Gastrocnemius medialis (tissue), 4 donors: ENCODE results near the gene HTR5A. TPM values are rescaled to one million over a fixed set of nuclear protein-coding genes. Genes with fewer than 3 reads are reported as not detected.

ENCODE experiments used
- ATAC-seq, 2 donors: fragments of 150-250 bp; one replicate each; pipeline ENCODE4 v1.9.1; 2016
- DNase-seq, 2 donors: peaks; one replicate each; pipeline ENCODE4 v3.0.0-alpha.2; 2019
- H3K27ac ChIP-seq, 4 donors: fragments of 200-600 bp; sonication (generic); 1 replicate in 1 of 4; 2 replicates in 3 of 4; pipeline ENCODE4 v1.5.1; 2016 to 2018; ENCODE audit warnings: mild to moderate bottlenecking in 2 of 4, moderate library complexity in 1 of 4
- H3K27me3 ChIP-seq, 3 donors: fragments of 200-600 bp; sonication (generic) in 2 of 3; 1 replicate in 1 of 3; 2 replicates in 2 of 3; pipeline versions ENCODE4 v1.5.1 to v1.6.0; 2016 to 2019; ENCODE audit warnings: mild to moderate bottlenecking in 1 of 3, moderate library complexity in 1 of 3
- H3K36me3 ChIP-seq, 2 donors: fragments of 200-600 bp; sonication (generic) in 1 of 2; one replicate each; pipeline ENCODE4 v1.5.1; 2017 to 2018
- H3K4me1 ChIP-seq, 2 donors: fragments of 200-600 bp; sonication (generic) in 1 of 2; one replicate each; pipeline ENCODE4 v1.5.1; 2016 to 2017; ENCODE audit warnings: mild to moderate bottlenecking in 2 of 2
- H3K4me3 ChIP-seq, 4 donors: fragments of 200-600 bp; sonication (generic) in 3 of 4; 1 replicate in 1 of 4; 2 replicates in 3 of 4; pipeline ENCODE4 v1.5.1; 2016 to 2019; ENCODE audit warnings: mild to moderate bottlenecking in 2 of 4
- H3K9me3 ChIP-seq, 3 donors: fragments of 200-600 bp; sonication (generic) in 2 of 3; 1 replicate in 1 of 3; 2 replicates in 2 of 3; pipeline ENCODE4 v1.5.1; 2016 to 2019
- CTCF ChIP-seq, 5 experiments: fragments of 450-650 bp in 3 of 5; fragments of 200-600 bp in 2 of 5; sonication (generic) in 2 of 5; IDR thresholded peaks in 4 of 5; conservative IDR thresholded peaks in 1 of 5; 1 replicate in 4 of 5; 2 replicates in 1 of 5; pipeline ENCODE4 v1.5.1; 2016 to 2019; ENCODE audit warnings: antibody characterized with exemption in 5 of 5, mild to moderate bottlenecking in 3 of 5, moderate library complexity in 3 of 5
- POLR2A ChIP-seq, 2 donors: fragments of 450-650 bp; IDR thresholded peaks; one replicate each; pipeline ENCODE4 v1.6.1; 2017; ENCODE audit warnings: antibody characterized with exemption in 2 of 2, mild to moderate bottlenecking in 2 of 2, moderate library complexity in 2 of 2
- in situ Hi-C, 4 donors: fragments of 200-750 bp; cut with MboI; loops; one replicate each; pipeline versions ENCODE4 v1.15.0 to v1.8.0; 2017; ENCODE audit warnings: low sequenced_read_pairs in 4 of 4
- intact Hi-C: fragments of 100-400 bp; cut with DNase I; formaldehyde crosslinking; loops from one replicate; pipeline ENCODE4 v1.15.1; 2023; ENCODE audit warnings: low total_unique reads
- total RNA-seq, 4 donors: library from RNA; depleted of rRNA; stranded (reverse); fragments of >200 nt; gene quantifications; one replicate each; pipeline versions ENCODE4 v1.1.0 to v1.2.3, GENCODE V29; 2016

The HTR5A gene
- total RNA-seq, 4 donors from 2014 or later, result not detected

DNA sequence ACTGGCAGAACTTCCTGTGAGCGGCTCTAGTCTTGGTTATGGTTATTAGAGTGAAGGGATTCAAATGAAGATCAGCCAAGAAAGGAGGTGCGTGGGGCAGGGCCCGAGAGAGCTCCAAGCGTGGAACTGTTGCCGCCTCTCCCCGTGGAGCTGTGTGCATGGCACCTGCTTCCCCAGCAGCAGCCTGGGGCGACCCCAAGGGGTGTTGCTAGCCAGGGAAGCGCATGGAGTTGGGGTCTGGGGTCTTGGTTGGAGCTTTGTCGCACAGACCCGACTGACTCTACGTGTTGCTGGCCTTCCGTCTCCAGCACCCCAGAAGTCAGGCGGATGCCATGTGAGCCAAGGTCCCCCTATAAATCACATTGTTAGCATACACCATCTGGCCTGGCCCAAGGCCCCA, 61.0 kb downstream of the HTR5A start:
- no peak for DNase-seq
- no peak overlapping the region for H3K27ac ChIP-seq
- no peak for ATAC-seq
- intact Hi-C loops (no loop called here), in situ Hi-C loops (no loop called here)
- no peaks in the 10 kb centered on the region for H3K36me3 ChIP-seq
- H3K4me1 ChIP-seq, result no peaks in the 10 kb centered on the region
- TF ChIP-seq CTCF (IDR thresholded peaks at IDR 0.05 in 4 of 5, conservative IDR thresholded peaks at IDR 0.05 in 1 of 5) (no peak), POLR2A (IDR thresholded peaks at IDR 0.05) (no peak)
- H3K27me3 ChIP-seq, result no peaks in the 10 kb centered on the region
- H3K4me3 ChIP-seq, result no peak overlapping the region
- H3K9me3 ChIP-seq, result no peaks in the 10 kb centered on the region

GRCh38 chr7:155132431-155132830, 62.3 kb downstream of the HTR5A start:
- H3K4me1 ChIP-seq, result no peaks in the 10 kb centered on the region
- DNase-seq, result no peak
- no peaks in the 10 kb centered on the region for H3K36me3 ChIP-seq
- no peaks in the 10 kb centered on the region for H3K9me3 ChIP-seq
- intact Hi-C loops, result no loop called here
- no peaks in the 10 kb centered on the region for H3K27me3 ChIP-seq
- in situ Hi-C loops, result no loop called here
- TF ChIP-seq CTCF (IDR thresholded peaks at IDR 0.05 in 4 of 5, conservative IDR thresholded peaks at IDR 0.05 in 1 of 5) (no peak), POLR2A (IDR thresholded peaks at IDR 0.05) (no peak)
- no peak for ATAC-seq
- H3K27ac ChIP-seq, result no peak overlapping the region
- H3K4me3 ChIP-seq, result no peak overlapping the region

DNA sequence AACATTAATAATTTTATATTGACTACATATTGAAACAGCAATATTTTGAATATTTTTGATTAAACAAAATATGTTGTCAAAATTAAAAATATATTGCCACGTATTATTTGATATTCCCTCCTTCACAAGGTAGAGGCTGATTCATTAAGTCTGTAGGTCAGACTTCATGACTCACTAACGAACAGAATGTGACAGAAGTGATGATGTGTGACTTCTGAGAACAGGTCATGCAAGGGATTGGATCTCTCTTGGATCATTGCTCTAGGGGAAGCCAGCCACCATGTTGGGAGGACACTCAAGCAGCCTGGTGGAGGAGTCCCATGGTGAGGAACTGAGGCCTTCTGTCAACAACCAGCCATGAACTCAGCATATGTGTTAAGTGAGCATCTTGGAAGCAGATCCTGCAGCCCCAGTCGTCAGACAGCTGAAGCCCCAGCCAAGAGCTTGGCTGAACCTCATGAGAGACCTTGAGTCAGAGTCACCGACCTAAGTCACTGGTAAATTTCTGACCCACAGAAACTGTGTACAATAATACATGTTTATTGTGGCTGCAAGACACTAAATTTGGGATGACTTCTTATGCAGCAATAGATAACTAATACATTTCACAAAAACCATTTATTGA, 66.6 kb downstream of the HTR5A start:
- H3K9me3 ChIP-seq, result no peaks in the 10 kb centered on the region
- ATAC-seq, result no peak
- H3K36me3 ChIP-seq, result no peaks in the 10 kb centered on the region
- H3K4me1 ChIP-seq, result no peaks in the 10 kb centered on the region
- intact Hi-C loops (no loop called here), in situ Hi-C loops (no loop called here)
- TF ChIP-seq CTCF (IDR thresholded peaks at IDR 0.05 in 4 of 5, conservative IDR thresholded peaks at IDR 0.05 in 1 of 5) (no peak), POLR2A (IDR thresholded peaks at IDR 0.05) (no peak)
- H3K27me3 ChIP-seq, result no peaks in the 10 kb centered on the region
- H3K27ac ChIP-seq, result no peak overlapping the region
- DNase-seq, result no peak
- H3K4me3 ChIP-seq, result no peak overlapping the region

Other genes with a start within 250 kb of the HTR5A start
- 1 to 10 TPM; 6.5 to 9.0 (median 7.7) TPM for gene PAXIP1, start 67.2 kb upstream of the HTR5A start, total RNA-seq
- gene INSIG1, start 227.6 kb downstream of the HTR5A start, total RNA-seq, result 10 to 100 TPM; 11.1 to 15.9 (median 14.0) TPM